ENCODE results near the gene ZNF175.
"Not testable (repeated sequence)": the region's sequence is repeated elsewhere in the genome, so short reads cannot be mapped to it uniquely, and the experiment has no call there.

ZNF175 gene

DNA sequence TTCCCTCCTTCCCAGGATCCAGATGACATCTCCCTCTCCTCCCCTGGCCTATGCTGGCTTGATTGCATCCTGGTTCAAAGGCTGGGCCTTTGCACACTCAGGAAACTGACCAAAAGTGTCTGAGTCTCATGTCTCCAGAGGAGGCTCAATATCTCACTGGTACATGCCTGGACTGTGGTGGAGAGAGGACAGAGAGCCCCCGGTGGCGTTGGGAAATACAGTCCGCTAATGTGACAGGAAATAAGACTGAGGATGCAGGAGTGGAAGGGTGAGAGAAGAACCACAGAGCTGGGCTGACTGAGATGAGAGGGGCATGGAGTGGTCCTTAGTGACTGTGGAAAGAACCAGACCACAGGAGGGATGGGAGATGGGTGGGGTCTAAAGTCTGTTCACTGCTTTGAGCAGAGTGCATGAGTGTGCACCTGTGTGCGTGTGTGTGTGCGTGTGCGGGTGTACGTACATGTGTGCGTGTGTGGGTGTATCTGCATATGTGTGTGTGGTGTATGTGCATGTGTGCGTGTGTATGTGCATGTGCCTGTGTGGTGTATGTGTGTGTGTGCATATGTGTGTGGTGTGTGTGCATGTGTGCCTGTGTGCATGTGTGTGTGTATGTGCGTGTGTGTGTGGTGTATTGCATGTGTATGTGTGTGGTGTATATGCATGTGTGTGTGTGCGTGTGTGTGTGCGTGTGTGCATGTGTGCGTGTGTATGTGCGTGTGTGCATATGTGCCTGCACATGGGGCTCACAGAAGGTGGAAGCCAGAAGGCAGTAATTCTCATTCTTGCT, 57.3 kb downstream of the ZNF175 start:
- DNase-seq (ENCODE audit: low read depth in 3 of 3), result no peak

DNA sequence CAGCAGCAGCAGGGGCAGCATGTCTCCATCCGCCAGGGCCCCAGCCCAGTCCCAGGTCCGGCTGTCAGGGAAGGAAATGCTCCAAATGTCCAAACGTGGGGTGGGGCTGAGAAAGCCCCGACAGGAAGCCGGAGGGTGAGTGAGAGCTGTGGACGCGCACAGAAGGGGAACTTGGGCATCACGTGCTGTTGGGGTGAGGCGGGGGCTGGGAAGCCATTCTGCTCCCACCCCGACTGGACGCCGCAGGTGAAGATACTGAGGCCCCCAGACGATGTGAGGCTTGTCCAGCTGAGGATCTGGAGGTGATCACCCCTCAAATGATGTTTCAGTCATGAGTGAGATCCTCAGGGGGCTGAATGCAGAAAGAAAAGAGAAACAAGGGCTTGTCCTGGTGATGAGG, 59.2 kb downstream of the ZNF175 start, which contains the start of gene SIGLEC5:
TSS of gene SIGLEC5 (minus strand) at position 87 of the 400 bp plus-strand sequence. CDS start at position 21, 66 bp downstream.
- DNase-seq (ENCODE audit: low read depth in 3 of 3), result not testable (repeated sequence)

DNA sequence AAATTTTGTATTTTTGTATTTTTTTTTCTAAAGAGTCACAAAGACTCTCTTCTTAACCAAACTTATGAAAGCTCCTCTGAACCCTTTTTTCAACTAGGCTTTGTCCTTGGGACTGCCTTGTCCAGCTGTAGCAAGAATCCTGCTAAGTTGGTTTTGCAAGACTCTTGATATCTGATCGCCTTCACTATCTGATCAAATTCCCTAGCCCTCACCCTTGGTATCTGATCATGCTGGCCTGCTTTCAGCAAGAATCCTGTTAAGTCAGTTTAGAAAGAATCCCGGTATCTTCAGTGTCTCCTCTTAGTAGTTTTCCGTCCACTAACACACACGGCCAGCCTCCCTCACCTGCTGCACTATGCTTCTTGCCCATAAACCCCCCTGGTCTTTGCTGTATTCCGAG, 61.0 kb downstream of the ZNF175 start:
- no peak for DNase-seq (ENCODE audit: low read depth in 3 of 3)

DNA sequence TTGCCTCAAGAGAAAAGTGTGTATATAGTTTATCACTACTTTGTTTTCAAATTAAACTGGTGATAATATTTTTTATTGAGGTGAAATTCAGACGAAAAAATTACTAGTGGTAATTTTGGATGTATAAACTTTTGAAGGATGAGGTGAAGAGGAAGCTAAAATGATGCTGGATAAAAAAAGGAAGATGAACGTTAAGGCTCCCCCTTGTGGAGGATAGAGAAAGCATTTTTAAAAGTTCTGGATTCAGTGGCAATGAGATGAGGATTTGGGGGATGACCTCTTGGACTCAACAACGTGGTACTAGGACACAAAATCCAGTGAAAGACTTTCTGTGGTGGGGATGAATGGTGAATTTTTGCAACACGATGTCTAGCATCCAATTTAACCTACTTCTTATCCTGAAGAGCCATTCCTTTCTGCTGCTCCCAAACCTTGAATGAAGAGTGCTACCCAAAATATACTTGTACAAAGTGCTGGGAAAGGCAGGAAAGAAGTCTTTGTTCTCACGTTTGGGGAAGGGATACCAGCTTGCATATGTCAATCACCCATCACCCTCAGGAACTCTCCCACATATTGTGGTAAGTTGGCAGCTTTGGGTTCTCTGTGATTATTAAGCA, 66.4 kb downstream of the ZNF175 start:
- DNase-seq (ENCODE audit: low read depth in 3 of 3), result no peak

- DNase-seq (ENCODE audit: low read depth in 3 of 3), result no peak
These were observed 68.8 kb downstream of the ZNF175 start for GRCh38 chr19:51639916-51640315.

DNA sequence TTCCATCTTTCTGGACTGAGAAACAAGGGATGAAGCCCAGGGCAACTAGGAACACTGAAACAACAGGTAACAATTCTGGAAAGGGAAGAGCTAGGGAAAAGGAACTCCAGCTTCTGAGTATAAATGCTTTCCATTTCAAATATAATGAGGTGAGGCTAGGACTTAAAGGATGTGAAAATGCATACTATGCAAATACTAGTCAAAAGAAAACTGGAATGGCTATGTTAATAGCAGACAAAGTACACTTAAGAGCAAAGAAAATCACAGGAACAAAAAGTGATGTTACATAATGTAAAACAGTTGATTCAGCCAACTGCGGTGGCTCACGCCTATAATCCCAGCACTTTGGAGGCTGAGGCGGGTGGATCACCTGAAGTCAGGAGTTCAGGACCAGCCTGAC, 69.3 kb downstream of the ZNF175 start:
- no peak for DNase-seq (ENCODE audit: low read depth in 3 of 3)

- DNase-seq (ENCODE audit: low read depth in 3 of 3), result no peak
These were observed 70.6 kb downstream of the ZNF175 start for GRCh38 chr19:51641648-51642047.

Data from stimulated activated CD4-positive, alpha-beta T cell treated with anti-CD3 and anti-CD28 coated beads, TNF-alpha, amount 100 ng/mL, for 24 hours (primary cell).